IPS DF 4.7 (cell line): ENCODE measurements around the gene CDH7.

Source experiments
- DNase-seq: peaks from one replicate; pipeline ENCODE4 v3.0.0-alpha.2; 2013; ENCODE audit warnings: low spot score; ENCODE audit errors: extremely low read depth

Gene CDH7

DNA sequence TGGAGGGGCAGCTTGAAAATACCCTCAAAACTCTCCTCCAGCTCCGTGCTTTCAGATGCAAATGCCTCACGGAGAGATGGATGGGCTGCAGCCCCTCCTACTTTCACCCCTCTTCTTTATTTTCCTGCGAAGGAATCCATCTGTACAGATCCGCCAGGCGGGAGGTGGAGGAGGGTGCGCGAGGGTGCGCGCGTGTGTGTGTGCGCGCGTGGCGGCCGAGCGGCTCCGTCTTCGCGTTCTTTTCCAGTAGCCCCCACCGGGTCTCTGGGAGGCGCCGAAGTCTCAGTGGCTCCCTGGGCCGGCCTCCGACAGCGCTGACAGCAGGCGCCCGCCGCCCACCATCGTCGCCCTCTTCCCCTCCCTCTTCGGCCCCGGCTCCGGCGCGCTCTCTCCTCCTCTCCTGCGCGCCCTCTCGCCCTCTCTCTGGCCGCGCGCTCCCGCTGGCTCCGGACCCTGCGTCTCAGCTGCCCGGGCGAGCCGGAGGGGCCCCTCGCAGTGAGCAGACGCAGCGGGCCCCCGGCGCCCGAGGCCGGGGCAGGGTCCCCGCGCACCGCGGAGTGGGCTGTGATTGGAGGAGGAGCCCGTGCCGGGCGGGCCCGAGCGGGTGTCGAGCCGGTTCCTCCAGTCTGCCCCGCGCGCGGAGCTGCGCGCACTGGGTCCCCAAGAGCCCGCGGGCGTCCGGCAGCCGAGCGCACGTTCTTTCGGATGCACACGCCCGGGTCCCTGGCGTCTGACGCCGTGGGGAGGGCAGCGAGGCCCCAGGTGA lies at the start of gene CDH7:
Gene CDH7 (plus strand): TSS at position 624 of the 766 bp plus-strand sequence. CDS start 11,831 bp downstream, outside the sequence.
- no peak for DNase-seq

DNA sequence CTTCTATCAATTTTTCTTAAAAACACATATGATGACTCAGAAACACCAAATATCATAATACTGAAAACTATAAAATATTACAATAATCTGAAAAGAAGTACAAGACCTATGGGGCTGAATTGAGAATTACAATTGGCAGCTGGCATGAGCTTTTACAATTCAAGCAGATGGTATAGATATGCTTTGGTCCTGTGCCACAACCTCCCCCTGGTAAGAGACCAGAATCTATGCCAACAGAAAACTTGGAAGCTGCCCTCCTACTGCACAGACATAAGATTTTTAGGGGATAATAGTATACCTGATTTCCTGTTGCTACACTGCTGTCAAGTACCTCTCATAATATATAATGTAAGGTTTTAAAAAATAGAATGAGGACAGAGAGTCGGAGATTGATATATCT lies 46.8 kb upstream of the CDH7 start:
- no peak for DNase-seq

DNA sequence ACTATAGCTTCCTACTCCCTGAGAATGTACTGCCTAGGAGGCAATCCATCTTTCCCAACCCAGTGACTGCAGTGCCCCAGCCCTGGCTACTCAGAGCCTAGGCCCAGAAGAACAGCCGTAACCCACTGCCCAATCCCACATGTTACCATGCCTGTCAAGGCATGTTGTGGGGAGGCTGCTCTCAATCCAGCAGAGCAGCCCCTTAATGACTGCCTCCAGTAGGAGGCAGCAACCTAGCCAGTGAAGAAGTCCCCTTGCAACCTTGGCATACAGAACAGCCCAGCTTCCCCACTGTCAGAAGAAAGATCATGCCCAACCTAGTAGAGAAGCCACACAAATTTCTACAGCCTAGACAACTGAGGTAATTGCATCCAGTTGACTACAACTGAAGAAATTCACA lies 44.2 kb upstream of the CDH7 start:
- no peak for DNase-seq

GRCh38 chr18:65711493-65711892 lies 39.3 kb upstream of the CDH7 start:
- DNase-seq: no peak

- DNase-seq: no peak
Observed at GRCh38 chr18:65721619-65722018, 29.2 kb upstream of the CDH7 start.

DNA sequence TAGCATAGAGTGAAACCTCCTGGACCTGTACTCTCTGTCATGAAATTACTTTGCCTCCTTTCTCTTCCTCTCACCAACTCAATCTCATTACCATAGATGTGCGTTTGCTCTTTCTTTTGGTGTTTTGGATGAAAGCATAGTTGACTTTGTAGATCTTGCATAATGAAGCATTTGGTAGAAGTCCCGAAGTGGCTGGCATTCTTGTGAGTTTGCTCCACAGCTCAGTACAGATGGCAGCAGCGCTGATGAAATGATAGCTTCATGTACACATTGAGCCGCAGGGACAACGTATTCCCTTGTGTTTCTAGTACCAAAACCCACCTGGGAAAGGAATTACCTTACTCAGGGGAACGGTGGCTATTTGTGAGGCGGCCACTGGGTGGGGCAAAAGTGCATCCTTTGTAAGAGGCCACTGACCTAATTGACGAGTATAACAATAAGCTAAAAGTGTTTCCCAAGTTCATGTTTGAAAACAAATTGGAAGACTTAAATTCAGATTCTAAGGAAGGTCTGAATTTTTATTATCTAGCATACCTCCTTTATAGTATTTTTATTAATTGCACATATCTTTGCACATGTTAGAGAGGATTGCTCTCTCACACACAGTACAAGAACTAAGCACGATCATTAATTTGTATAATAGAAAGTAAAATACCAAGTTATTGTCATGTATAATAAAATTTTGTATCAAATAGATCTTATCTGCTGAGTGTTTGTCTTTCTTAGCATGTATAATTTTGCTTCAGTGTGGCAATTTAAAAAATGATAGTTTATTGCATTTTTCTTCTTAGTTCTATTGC lies 25.4 kb upstream of the CDH7 start:
- DNase-seq: no peak

DNA sequence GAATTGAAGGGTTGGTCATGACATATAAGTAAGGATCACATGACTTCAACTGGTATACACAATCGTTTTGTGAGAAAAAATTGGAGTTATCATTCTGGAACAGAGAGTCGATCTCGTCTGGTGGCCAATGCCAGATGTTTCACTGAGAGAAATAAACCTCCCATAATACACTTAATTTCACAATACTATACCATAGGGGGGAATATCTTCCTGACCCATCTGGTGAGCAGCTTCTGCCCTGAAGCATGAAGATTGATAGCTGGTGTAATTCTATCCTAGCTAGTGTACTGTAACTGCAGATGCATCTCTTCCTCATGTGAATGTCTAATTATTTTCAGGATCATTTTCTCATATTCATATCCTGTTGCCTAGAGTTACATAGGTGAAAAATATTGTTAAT lies 15.7 kb upstream of the CDH7 start:
- DNase-seq: no peak

DNA sequence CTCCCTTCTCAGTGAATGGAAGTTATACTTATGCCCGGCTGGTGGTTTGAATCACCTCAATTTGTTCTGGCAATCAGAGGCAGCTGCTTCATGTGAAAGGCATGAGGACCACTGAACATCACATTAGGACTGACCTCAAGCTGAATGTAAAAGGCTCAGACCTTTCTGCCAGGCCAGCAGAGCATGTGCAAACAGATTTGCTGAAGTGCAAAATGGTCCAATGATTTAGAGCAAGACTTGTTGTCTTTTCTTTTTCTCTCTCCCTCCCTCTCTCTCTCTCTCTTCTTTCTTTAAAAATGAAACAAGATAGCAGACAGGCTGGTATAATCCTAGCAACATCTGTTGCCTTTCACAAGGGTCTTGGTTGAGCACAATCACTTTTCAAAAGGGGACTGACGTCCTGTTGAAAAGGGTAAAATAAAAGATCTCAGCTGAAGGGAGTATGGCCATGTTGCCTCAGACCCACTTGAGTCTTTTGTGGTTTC lies 13.3 kb upstream of the CDH7 start:
- DNase-seq: no peak

DNA sequence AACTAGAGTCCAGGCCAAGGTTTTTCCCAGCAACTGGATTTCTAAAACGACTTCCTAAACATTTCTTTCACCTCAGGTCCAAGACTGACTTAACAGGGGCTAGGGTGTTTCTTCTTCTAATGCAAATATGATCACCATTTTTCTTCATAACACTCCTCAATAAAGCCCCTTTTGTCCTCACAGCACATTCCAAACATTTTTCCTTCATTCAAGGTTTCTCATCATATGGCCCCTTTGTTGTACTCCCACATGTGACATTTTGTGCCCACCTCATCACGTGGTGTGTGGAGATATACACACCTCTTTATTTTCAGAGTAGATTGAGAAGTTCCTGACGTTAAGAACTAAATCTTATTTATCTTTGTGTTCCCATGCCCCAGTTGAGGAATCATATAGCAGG lies 3.9 kb upstream of the CDH7 start:
- no peak for DNase-seq

DNA sequence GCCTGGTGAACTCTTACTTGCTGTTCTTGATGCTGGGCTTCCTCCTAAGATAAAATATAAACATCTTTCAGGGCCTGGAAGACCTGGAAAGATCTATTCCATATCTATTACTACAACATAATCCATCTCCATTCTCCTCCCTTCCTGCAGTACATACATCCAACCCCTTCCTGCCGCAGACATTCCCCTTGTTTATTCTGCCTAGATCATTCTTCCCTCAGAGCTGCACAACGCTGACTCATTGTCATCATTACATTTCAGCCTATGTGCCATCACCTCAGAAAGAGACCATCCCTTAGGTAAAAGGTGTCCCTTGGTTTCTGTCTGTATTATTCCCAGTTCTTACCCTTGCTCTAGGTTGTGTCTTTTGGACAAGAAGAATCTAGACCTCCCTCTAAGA lies 2.5 kb upstream of the CDH7 start:
- DNase-seq: no peak

- DNase-seq: no peak
Observed at GRCh38 chr18:65749841-65750240, 971 bp upstream of the CDH7 start.

- DNase-seq: no peak
Observed at GRCh38 chr18:65751155-65752085, 608 bp downstream of the CDH7 start.

GRCh38 chr18:65752625-65753325 lies 2.0 kb downstream of the CDH7 start:
- DNase-seq: no peak

DNA sequence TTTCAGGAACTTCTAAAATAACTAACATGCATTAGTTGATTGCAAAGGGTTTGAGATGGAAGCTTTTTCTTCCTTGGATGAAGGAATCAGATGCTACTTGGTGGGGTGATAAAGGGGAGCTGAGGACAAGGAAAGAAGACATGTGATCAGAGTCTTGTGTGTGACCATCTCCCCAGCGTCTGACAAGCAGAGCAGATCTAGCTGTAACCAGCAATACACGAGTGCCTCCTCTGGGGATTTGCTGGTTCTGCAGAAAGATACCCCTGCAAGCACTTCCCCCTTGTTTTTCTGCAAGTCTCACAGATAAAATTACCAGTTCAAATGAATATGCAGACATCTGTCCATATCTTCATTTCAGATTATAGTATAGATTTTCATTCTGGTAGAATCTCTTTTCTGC lies 2.7 kb downstream of the CDH7 start:
- DNase-seq: no peak

DNA sequence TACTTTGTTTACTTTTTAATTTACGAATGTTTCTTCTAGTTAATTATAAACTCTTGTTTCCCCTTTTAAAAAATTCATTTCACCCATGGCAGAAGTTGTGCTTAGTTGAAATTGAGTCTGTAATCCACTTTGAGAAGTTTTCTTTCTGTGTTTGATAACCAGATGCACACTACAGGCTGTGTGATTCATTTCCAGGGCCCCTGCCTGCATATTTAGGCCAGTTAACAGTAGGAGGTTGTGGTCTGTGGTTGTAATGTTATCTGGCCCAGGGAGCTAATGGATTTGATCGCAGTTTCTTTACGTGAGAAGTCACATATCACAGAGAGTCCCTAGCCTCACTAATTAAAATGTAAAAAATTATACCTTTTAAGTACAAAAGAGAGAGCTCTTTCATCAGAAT lies 3.3 kb downstream of the CDH7 start:
- no peak for DNase-seq

DNA sequence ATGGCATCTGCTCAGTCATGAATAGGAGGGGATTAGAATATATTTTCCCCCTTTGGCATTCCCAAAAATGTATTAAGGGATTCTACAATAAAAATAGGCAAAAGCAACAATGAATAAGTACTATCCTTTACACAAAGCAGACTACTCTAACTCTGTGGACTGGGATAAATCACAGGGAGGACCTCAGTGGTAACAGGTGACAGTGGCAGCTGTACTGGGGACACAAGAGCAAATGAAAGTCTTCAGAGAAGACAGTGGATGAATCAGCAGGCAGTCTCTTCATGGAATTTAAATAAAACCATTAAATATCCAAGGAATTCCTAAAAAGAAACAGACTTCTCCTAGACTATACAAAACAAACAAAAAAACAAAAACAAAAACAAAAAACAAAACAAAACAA lies 4.8 kb downstream of the CDH7 start:
- DNase-seq: no peak

DNA sequence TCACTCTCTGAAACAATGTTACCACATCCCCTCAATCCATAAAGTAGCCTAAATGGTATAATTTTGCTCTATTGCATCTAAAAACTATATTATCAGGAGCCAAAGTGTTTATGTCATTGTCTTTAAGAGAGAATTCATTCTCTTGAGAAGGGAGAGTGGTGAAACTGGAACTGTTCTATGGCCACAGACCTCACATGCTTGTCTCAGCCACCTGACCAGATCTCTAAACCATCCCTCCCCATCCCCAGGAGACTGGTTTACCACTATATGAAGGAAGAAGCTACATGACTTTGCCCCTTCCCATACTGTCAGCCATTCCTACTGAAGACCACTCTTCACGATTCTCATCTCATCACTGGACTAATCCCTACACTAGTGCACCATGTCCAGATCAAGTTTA lies 9.6 kb downstream of the CDH7 start:
- no peak for DNase-seq

GRCh38 chr18:65761636-65762295 lies 11.0 kb downstream of the CDH7 start:
- DNase-seq: no peak

GRCh38 chr18:65762556-65762955 lies 11.7 kb downstream of the CDH7 start:
- no peak for DNase-seq

GRCh38 chr18:65767406-65767805 lies 16.6 kb downstream of the CDH7 start:
- DNase-seq: no peak
